ENCODE data around the gene MPL.

DNA sequence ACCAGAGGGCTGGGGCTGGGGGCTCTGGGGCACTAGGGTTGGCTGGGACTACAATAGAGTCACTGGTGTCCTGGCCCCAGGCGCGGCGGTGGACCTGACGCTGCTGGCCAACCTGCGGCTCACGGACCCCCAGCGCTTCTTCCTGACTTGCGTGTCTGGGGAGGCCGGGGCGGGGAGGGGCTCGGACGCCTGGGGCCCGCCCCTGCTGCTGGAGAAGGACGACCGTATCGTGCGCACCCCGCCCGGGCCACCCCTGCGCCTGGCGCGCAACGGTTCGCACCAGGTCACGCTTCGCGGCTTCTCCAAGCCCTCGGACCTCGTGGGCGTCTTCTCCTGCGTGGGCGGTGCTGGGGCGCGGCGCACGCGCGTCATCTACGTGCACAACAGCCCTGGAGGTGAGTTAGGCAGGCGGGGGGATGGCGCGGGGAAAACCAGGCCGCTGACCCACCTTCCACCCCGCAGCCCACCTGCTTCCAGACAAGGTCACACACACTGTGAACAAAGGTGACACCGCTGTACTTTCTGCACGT lies 32.8 kb upstream of the MPL start:
- TF ChIP-seq, protein P1, sequence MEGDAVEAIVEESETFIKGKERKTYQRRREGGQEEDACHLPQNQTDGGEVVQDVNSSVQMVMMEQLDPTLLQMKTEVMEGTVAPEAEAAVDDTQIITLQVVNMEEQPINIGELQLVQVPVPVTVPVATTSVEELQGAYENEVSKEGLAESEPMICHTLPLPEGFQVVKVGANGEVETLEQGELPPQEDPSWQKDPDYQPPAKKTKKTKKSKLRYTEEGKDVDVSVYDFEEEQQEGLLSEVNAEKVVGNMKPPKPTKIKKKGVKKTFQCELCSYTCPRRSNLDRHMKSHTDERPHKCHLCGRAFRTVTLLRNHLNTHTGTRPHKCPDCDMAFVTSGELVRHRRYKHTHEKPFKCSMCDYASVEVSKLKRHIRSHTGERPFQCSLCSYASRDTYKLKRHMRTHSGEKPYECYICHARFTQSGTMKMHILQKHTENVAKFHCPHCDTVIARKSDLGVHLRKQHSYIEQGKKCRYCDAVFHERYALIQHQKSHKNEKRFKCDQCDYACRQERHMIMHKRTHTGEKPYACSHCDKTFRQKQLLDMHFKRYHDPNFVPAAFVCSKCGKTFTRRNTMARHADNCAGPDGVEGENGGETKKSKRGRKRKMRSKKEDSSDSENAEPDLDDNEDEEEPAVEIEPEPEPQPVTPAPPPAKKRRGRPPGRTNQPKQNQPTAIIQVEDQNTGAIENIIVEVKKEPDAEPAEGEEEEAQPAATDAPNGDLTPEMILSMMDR (IDR thresholded peaks at IDR 0.05 in 4 of 5, conservative IDR thresholded peaks at IDR 0.05 in 1 of 5) = no peak
- no peak for TF ChIP-seq POLR2A (IDR thresholded peaks at IDR 0.05)

Measured in gastrocnemius medialis (tissue), 4 donors.